H1 (cell line): Measurements from ENCODE around the gene RAB43. TPM values are rescaled to one million over a fixed set of nuclear protein-coding genes. Genes with fewer than 3 reads are reported as not detected.

Source experiments
- polyA plus RNA-seq, 7 experiments: library from polyadenylated mRNA; depleted of rRNA in 3 of 7; stranded (reverse) in 5 of 7; unstranded in 2 of 7; fragments of >200 nt in 5 of 7; fragments of 200-250 nt in 2 of 7; gene quantifications; 1 replicate in 5 of 7; 2 replicates in 1 of 7; 4 replicates in 1 of 7; pipeline versions ENCODE4 v1.2.1 to v1.2.3, GENCODE V29; 2011 to 2013; ENCODE audit warnings: missing spikeins in 2 of 7, mixed read lengths in 2 of 7
- total RNA-seq: library from RNA; stranded (reverse); fragmentation: NEBNext Ultra II Directional; extraction: Animal tissue kit (Norgen Biotek cat#: 25700); gene quantifications from 2 replicates; pipeline ENCODE4 v1.2.1, GENCODE V29; 2021

RAB43 gene
- total and polyA plus RNA-seq, 2 of the 8 experiments (the other 6 are each of a cell fraction or from before 2014, with no cell fraction given): 13.1 to 19.4 TPM

Other genes starting within 250 kb of the RAB43 start
- 28.9 and 32.8 TPM in 2 replicates for gene ACAD9, start 242.2 kb downstream of the RAB43 start, total RNA-seq
- 27.5 and 35.1 TPM in 2 replicates for gene ACAD9, start 242.2 kb downstream of the RAB43 start, polyA plus RNA-seq (2011; rRNA removed)
- 2.0 and 2.4 TPM in 2 replicates for gene CFAP92, start 127.7 kb downstream of the RAB43 start, total RNA-seq
- 0.77 and 1.2 TPM in 2 replicates for gene CFAP92, start 127.7 kb downstream of the RAB43 start, polyA plus RNA-seq (2011; rRNA removed)
- gene EFCC1, start 120.5 kb downstream of the RAB43 start, total RNA-seq: 0.37 and 0.44 TPM in 2 replicates
- 0.14 and 0.30 TPM in 2 replicates for gene EFCC1, start 120.5 kb downstream of the RAB43 start, polyA plus RNA-seq (2011; rRNA removed)
- gene GP9, start 61.0 kb downstream of the RAB43 start, total RNA-seq: not detected in 2 replicates
- not detected in 2 replicates for gene GP9, start 61.0 kb downstream of the RAB43 start, polyA plus RNA-seq (2011; rRNA removed)
- 16.6 and 21.8 TPM in 2 replicates for gene ISY1, start 39.3 kb upstream of the RAB43 start, total RNA-seq
- gene ISY1, start 39.3 kb upstream of the RAB43 start, polyA plus RNA-seq (2011; rRNA removed): 27.8 and 38.7 TPM in 2 replicates
- 351 and 371 TPM in 2 replicates for gene CNBP, start 62.1 kb upstream of the RAB43 start, total RNA-seq
- gene CNBP, start 62.1 kb upstream of the RAB43 start, polyA plus RNA-seq (2011; rRNA removed): 230 and 315 TPM in 2 replicates
- gene COPG1, start 127.8 kb upstream of the RAB43 start, total RNA-seq: 104 and 106 TPM in 2 replicates
- 50.7 and 52.7 TPM in 2 replicates for gene COPG1, start 127.8 kb upstream of the RAB43 start, polyA plus RNA-seq (2011; rRNA removed)
- gene HMCES, start 157.1 kb upstream of the RAB43 start, total RNA-seq: 46.7 and 49.5 TPM in 2 replicates
- gene HMCES, start 157.1 kb upstream of the RAB43 start, polyA plus RNA-seq (2011; rRNA removed): 27.6 and 30.4 TPM in 2 replicates